HG02798 (cell line): ENCODE measurements around the gene SLC25A52.
"Not testable (repeated sequence)": the region's sequence is repeated elsewhere in the genome, so short reads cannot be mapped to it uniquely, and the experiment has no call there.

Experiments
- ATAC-seq: cut with Tn5 transposase; IDR thresholded peaks from one replicate; pipeline ENCODE4 v1.9.1; 2021; ENCODE audit warnings: mild to moderate bottlenecking; ENCODE audit not compliant: unreplicated experiment, poor library complexity

Gene SLC25A52

DNA sequence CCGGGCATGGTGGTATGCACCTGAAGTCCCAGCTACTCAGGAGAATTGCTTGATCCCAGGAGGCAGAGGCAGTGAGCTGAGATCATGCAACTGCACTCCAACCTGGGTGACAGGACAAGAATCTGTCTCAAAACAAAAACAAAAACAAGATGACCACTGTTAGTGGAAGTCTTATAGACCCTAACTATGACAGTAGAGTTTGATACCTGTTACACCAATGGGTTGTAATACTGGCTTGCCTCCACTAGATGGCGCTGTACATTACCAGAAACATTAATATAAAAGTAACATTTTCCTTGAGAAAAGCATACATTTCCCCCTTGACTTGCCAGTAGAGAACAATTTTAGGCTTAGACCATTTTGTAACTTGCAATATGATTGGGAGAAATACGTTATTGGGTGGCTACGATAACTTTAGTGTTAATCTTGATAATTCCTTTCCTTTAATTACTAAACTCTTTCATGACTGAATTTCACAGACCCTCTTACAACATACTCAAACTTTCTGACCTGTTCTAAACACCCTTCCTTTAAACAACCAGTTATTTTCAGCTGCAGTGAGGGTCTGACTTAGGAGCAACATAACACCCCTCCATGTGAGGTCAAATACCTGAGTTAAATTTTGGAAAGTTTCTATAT, 19.5 kb downstream of the SLC25A52 start:
- peak; percentile 46 for ATAC-seq

DNA sequence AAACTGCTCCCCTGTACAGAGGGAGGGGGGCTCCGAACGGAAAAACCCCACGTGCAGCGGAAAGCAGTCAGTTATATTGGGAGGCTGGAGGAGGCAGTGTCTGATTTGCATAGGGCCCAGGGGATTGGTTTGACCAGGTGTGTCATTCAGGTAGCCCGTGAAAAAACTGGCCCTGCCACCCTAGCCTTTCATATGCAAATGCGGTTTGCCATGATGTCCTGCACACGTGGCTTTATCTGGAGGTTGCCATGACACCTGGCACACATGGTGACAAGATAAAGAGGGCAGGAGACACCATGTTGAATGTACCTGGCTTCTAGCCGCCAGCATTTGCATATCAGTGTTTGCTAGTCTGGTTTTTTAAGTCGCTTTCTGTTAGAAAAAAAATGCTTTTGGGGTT, 20.5 kb downstream of the SLC25A52 start:
- no peak for ATAC-seq

DNA sequence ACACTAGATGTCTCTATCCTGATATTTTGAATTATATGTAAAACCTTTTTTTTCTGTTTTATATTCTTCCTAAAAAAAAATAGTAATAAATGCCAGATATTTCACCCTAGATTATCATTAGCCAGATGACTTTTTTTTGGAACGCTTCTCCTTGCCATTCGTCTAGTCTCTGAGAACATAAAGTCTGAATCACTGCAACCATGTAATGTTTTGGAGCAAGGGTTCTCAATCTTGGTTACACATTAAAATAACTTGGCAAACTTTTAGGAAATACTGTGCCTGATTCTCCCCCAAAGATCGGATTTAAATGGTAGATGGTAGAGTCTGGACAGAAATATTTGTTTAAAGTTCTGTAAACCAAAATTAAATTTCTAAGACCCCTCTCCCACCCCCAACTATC, 21.0 kb downstream of the SLC25A52 start:
- no peak for ATAC-seq

DNA sequence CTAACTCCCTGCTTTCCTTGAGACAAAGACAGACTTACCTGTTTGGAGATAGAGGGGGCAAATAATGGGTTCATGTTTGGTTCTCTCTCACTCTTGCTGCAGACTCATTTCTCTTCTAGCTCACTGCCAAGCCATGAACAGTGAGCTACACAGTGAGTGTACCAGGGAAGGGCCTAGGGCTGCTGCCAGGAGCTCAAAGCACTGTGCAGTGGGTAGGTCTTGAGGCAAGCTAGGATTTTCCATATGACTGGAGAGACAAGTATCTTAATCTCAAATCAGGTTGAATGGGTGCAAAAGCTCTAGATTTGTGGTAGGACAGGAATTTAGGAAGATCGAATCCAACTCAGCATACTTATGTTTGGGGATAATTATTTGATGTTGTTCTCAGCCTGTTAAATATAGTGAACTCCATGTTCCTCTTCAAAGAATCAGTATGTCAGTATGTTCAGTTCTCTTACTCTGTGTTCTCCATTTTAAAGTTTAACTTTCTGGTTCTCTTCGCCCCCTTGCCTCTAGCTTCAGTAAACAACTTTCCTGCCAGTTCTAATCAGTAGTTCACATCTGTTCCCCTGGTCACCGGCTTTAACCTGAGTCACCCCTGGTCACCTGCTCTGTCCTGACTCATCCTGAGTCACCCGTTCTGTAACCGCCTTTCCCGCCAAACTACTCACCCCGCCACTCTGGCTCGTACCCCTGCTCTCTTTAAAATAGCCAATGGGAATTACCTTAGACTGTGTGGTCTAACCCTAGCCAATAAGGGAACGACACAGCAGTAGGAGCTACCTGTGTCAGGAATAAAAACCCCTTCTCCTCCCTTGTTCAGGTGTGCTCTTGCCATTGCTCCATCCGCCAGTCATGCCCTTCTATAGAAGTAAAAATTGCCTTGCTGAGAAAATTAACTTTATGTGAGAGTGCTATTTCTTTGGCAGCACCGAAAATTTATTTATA, 21.9 kb downstream of the SLC25A52 start:
- ATAC-seq, result no peak

DNA sequence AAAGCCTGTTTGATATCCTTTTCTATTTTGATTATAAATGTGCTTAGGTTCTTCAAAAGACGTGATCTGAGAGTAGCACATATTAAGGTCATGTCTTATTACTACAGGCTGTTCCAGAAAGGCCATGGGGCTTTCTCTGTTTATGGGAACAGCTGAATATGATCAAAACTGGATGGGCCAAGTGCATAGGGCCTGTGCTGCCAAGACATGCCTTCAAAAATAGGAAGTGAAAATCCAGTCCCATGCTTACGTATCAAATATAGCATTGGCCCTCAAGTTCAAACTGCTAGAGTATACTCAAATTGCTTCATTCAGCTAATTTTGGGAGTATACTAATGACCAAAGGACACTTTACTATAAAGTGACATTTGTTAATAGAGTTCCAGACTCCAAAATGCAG, 24.1 kb downstream of the SLC25A52 start:
- peak; percentile 71 for ATAC-seq

DNA sequence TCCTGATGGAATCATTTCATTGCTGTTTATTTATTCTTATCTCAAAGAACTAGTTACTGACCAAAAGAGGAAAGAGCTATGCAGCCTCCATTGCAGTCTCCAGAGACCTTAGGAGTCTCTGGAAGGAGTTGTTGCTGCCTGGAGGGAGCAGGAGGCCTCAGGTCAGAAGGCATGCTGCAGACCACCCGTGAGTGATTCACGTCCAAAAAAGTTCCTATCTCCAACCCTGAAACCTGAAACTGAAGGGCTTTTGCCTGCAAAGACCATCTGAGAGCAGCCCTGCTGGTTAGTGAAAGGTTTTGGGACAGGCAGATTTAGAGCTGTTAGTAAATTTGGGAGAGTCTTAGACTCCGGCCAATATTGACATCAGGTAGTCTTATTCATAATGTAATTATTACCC, 29.1 kb downstream of the SLC25A52 start:
- ATAC-seq, result no peak

DNA sequence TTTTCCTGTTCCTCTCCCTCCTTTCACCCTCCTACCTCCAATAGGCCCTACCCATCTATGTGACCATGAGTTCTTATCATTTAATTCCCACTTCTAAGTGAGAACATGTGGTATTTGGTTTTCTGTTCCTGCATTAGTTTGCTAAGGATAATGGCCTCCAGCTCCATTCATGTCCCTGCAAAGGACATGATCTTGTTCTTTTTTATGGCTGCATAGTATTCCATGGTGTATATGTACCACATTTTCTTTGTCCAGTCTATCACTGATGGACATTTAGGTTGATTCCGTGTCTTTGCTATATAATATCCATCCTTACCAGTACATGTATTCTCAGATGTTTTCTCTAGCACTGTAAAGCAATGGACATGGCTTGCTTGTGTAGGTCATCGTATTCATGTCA, 31.5 kb downstream of the SLC25A52 start:
- ATAC-seq, result not testable (repeated sequence)

DNA sequence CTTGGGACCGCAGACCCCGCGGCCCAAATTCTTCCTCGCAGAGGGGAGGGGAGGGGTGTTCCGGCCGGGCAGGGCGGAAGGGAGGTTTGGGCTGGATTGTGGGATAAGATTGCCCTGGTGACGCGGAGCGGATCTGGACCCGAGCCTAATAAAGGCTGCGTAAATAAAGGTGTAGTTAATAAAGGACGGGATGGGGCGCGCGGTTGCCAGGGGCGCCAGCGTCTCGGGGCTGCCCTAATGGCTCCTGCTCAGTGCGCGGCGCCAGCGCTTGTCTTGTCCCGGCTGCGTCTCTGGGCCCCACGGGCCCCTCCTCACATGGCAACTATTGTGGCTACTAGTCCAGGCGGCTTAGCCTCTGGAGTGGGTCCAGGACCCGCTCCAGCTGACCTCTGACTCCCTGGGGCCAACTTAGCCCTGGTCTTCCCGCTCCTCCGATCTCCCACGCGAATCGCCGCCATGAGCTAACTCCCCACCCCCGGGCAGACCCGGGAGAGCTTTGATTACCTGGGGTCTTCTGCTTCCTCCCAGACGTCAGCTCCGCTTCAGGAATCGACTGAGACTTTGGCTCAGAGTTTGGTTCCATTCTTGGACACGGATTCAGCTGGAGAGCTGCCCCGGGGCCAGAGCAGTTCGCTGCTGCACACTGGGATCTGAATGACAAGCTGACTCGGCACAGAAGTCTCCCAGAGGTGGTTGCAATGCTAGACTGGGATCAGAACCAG, 36.5 kb downstream of the SLC25A52 start:
- ATAC-seq, result no peak

DNA sequence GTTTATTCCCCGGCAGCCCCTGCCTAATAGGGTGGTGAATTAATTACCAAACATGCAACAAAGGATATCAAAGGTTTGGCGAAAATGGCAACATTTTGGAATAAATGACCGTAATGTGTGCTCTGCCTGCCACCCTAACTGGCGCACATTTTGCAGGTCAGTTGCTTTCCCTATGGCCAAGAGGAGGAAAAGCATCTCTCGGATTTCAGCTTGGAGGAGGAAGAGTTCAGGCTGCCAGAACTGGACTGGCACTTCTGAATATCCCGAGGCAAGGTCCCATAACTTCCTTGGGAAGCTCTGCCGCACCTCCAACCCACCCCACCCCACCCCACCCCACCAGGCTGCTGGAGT, 37.1 kb downstream of the SLC25A52 start:
- ATAC-seq, result no peak

DNA sequence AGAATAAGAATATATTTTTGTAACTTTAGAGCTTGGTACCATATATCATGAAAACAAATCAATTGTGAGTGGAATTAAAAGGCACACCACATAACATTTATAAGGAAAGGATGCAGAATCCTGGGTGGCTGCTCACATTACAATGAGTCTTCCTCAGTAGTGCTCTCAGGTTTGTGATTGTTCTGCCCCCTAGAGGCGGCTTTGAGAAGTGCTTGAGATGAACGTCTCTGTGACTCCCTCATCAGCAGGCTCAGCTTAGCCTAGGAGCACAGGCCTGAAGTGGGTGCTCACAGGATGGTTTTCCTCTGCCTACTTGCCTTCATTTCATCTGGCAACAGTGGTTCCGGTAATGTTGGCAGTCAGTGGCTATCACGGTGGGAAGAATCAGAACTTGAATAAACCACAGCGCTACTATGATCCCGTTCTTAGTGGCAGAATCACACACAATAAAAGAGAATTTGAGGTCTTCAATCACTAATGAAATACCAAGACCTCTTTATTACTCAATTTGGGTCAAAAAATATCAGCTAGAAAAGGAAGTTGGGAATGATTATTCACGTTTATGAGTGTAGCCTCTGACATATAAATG, 38.2 kb downstream of the SLC25A52 start:
- peak; percentile 96 for ATAC-seq

DNA sequence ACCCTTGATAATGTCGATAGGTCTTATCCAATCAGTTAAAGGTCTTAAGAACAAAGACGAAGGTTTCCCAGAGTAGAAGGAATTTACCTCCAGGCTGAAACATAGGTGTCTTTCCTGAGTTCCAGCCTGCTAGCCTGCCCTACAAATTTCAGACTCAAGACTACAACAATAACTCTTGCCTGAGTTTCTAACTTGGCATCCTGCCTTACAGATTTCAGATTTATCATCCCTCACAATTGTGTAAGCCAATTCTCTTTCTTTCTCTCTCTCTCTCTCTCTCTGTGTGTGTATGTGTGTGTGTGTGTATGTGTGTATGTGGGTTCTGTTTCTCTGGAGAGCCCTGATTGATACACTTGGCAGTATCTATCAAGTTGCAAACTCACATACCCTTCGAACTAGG, 39.1 kb downstream of the SLC25A52 start:
- no peak for ATAC-seq

DNA sequence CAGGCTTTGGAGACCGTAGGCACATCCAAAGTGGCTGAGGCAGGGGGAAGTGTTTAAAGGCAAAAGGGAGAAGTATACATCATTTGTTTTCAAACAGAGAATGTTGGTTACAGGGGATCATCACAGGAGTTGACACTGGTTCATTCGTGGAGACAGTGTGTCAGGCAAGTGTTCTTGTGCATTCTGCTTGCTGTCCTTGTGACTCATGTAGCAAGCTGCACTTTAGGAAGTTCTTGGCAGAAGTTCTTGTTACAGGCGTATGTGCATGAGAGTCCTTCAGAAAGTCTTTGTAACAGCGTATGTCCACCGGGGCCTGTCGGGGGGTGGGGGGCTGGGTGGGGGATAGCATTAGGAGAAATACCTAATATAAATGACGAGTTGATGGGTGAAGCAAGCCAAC, 39.8 kb downstream of the SLC25A52 start:
- no peak for ATAC-seq

DNA sequence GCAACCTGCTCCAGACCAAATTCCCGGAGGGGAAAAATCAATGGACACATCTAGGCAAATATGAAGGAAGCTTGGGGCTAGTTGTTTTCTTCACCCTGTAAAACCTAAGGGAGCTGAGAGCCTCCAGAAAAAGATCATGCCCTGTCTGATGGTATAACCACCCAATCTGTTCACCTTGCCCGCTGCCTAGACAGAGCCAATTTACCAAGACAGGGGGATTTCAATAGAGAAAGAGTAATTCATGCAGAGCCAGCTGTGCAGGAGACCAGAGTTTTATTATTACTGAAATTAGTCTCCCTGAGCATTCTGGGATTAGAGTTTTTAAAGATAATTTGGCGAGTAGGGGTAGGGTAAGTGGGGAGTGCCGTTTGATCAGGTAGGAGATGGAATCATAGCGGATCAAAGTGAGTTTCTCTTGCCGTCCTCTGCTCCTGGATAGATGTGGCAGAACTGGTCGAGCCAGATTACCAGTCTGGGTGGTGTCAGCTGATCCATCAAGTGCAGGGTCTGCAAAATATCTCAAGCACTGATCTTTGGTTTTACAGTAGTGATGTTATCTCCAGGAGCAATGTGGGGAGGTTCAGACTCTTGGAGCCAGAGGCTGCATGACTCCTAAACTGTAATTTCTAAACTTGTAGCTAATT, 41.2 kb downstream of the SLC25A52 start:
- no peak for ATAC-seq

DNA sequence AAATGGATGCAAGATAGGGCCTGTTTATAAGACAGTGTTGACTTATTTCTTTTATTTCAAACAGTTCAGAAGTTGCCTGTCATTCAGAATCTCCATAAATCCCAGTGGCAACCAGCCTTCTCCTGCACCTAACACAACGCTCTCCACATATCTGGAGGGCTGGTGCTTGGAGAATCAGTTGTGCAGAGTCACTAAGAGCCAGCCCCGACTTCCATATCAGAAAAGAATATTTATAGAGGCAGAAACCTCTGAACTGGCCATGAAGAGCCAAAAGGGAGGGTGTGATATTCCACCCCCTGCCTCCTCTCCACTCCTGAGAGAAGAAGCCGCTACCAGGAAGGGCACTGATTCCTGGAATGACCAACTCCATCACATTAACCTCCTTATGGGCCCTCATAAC, 42.3 kb downstream of the SLC25A52 start:
- ATAC-seq, result no peak

DNA sequence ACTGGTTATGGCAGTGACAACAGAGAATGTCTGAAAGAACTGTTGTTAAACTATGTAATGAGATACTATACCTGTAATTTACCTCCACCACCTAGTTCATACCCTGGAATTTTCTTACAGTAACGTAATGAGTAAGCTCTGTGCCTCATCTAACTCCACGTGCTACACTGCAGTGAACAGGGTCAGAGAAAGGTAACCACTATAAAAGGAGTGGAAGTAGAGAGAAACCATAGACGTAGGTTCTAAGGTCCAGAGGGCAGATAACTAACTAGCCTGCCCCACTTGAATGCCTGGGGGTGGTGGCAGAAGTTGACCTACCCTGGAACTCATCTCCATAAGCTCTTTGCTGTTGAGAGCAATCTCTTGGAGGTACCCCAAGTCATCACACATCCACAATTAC, 44.3 kb downstream of the SLC25A52 start:
- no peak for ATAC-seq

DNA sequence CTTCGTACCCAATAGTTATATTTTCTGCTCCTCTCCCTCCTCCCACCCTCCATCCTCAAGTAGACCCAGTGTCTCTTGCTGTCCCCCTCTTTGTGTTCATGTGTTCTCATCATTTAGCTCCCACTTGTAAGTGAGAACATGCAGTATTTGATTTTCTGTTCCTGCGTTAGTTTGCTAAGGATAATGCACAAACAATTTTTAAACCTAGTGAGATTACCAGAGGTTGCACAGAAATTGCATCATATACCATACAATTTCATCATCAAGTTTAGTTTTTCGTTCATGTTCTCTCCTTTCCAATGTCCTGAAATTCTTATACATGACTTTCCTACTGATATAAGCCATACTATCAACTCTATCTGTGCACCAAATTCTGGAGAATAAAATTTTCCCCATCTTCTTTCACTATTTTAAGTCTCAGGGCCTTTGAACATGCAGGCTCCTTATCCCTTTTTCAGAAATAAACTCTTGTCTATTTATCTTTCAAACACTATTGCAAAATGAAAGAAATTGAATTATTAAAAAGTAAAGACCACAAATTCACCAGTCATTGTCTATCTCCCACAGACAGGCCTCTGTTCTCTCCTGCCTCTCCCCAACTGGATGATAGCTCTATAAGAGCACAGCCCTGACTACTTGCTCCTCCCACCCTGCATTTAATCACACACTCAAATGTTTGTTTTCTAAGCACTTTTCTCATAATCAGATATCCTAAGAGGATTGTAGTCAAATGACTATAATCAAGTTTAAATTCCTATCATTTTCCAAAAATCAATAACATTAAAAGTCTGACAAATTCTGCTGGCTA, 49.1 kb downstream of the SLC25A52 start:
- ATAC-seq, result no peak

DNA sequence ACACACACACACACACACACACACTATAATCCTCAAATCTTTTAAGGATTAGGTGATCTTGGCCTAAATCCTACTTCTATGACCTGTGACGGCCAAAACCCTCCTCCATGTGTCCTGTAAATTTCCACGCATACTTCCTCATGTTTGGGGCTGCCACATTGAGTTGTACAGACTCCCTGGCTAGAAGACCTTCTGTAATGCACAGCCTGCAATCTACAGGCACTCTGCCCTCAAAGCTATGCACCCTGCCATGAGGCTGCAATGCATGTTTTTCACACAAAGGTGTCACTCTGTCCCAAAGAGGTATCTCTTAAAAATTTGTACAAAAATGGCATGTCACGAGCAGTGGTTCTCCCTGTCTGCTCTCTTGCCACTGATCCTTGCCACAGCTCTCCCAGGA, 49.9 kb downstream of the SLC25A52 start:
- ATAC-seq, result peak; percentile 60
